Left renal cortex interstitium (tissue), 4 donors: ENCODE measurements around the gene HSD17B2. TPM values are rescaled to one million over a fixed set of nuclear protein-coding genes. Genes with fewer than 3 reads are reported as not detected.

Experiments used
- DNase-seq, 4 donors: peaks; one replicate each; pipeline ENCODE4 v3.0.0-alpha.2; 2013; ENCODE audit warnings: low read depth in 4 of 4, low spot score in 2 of 4, missing footprints in 1 of 4
- polyA plus RNA-seq, 4 donors: library from polyadenylated mRNA; unstranded; fragments of 120-200 nt; gene quantifications; one replicate each; pipeline ENCODE4 v1.2.1, GENCODE V29; 2013; ENCODE audit not compliant: insufficient read length in 4 of 4

Gene HSD17B2
- polyA plus RNA-seq, 4 donors = 12.6 to 34.8 (median 15.8) TPM

DNA sequence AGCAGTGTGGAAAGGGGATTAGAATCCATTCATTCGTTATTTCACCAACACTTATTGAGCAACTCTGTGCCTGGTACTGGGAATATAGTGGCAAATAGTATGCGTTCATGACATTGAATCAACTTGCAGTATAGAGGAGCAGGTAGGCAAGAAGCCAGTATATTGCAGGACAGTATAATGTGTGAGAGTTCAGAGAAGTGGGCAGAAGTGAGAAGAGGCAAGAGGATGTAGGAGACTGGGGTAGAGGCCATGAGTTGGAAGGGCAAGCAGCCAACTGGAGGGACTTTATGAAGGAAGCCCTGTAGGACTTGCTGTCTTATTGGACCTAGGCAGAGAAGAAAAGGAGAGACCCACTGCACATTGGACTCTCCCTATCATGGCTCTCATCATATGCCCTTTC lies 12.3 kb downstream of the HSD17B2 start:
- no peak for DNase-seq

- no peak for DNase-seq
These were observed 12.7 kb downstream of the HSD17B2 start for GRCh38 chr16:82047787-82048186.

DNA sequence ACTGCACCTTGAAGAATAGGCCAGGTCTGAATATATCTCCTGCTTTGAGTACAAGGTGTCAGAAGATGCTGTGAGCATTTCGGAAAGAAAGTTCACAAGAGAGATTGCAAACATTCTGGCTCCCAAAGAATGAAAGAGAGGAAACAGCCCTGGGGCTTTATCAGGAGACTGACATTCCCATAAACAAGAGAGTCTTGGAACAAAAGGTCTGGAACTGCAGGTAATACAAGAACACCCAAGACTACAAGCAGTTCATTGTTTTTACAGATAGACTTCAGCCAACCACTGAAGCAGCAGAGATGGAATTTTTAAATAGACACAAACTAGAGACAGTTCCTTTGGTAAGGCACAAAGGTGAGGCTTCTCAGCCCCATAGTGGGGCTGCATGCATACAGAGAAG lies 14.4 kb downstream of the HSD17B2 start:
- DNase-seq = no peak

DNA sequence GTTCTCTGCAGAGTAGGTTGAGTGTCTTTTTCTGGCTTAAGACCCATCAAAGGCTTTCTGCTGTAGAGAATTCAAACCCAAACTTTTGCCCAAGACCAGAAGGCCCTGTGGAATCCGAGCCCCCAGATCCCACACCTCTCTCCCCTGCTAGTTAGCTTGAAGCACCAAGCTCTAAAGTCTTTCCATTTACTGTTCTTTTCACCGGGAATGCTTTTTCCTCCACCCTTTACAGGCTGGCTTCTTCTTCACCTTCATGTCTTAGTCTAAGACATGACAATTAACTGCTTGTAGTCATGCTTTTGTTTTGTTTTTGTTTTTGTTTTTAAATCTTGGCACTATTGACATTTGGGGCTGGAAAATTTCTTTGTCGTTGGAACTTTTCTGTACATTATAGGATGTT lies 15.5 kb downstream of the HSD17B2 start:
- DNase-seq = no peak

DNA sequence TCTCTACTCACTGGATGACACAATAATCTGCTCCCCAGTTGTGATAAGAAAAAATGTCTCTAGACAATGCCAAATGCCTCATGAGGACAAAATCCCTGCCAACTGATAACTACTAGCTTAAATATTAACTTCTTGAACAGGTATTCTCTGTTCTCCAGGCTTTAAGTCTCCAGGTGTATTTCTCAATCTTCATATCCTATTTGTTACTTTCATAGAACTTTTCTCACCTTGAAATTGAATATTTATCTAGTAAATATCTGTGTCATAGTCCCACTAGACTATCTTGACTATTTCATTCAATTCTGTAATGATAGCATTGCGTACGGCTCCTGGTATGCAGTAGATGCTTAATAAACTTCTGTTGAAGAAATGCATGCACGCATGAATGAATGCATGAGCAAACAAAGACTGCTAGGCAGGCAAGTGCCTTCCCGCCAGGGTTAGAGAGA lies 15.9 kb downstream of the HSD17B2 start:
- DNase-seq = no peak

DNA sequence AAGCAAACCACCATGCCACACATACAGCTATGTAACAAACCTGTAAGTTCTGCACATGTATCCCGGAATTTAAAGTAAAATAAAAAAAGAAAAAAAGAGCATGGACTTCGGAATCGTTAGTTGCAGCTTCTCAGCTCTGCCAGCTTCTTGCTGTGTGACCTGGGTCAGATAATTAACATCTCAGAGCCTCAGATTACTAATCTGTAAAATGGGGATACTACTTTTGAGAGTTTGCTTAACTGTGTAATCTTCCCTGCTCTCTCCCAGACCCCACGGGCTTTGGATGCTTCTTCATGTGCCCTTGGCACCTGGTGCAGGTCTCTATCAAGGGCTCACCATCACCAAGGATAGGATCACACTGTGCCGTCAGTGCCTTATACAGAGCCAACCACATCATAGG lies 16.6 kb downstream of the HSD17B2 start:
- DNase-seq = no peak

DNA sequence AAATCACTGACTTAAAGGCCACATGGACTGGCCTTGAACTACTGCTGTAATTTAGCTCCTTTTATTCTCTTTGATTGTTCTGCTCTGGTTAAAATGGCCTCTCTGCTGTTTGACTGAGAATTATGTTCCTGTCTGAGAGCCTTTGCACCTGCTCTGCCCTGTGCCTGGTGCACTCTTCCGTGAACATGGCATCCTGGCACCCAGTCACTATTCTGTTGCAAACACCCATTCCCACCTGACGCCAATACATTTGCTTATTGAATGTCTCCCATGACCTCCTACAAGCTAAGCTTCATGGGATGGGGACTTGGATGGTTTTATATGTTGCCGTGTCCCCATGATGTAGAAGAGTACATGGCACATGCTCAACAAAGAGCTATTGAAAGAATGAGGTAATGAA lies 20.1 kb downstream of the HSD17B2 start:
- DNase-seq = no peak

GRCh38 chr16:82055728-82056549 lies 20.9 kb downstream of the HSD17B2 start:
- DNase-seq = no peak

DNA sequence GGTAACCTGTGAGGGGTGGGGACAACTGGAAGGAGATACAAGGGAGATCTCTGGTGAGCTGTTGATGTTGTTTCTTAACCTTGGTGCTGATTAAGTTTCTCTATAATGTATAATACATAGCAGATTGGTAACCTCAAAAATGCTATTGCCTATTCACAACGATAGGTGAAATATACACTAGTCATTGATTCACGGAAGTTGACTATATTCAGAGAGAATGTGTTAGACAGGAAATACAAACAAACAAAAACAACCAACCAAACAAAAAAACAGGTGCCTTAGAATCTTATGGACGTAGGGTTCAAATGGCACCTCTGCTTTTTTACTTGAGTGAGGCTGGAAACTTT lies 21.5 kb downstream of the HSD17B2 start:
- DNase-seq = no peak

DNA sequence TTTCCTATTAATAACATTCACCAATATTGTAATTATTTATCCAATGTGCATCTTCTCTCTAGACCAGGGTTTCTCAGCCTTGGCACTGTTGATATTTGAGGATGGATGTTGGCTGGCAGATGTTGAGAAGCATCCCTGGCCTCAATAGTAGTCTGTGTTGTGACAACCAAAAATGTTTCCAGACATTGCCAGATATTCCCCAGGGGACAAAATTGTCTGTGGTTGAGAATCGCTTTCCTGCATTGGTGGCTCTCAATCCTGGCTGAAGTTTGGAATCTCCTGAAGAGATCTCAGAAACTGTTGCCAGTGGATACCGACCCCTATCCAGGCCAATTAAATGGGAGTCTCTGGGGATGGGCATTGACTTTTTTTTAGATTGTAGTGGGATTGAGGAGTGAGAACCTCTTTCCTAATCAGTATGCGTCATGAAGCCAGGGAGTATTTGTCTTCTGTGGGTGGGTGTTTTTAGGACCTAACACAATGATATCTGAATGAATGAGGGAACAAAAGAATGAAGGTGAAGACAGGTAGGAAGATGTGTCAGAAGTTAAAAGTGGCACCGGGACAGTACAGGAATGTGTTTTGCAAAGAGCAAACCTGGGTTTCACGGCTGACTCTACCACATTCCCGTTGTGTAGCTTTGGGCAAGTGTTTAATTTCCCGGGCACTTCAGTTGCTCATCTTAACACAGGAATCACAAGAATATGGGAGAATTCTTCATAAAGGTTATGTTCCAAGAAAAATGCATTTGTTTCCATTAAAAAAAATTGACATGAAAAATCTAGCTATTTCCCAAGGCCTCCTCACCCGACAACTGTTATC lies 24.3 kb downstream of the HSD17B2 start:
- DNase-seq = no peak

GRCh38 chr16:82059983-82060421 lies 24.9 kb downstream of the HSD17B2 start:
- no peak for DNase-seq

DNA sequence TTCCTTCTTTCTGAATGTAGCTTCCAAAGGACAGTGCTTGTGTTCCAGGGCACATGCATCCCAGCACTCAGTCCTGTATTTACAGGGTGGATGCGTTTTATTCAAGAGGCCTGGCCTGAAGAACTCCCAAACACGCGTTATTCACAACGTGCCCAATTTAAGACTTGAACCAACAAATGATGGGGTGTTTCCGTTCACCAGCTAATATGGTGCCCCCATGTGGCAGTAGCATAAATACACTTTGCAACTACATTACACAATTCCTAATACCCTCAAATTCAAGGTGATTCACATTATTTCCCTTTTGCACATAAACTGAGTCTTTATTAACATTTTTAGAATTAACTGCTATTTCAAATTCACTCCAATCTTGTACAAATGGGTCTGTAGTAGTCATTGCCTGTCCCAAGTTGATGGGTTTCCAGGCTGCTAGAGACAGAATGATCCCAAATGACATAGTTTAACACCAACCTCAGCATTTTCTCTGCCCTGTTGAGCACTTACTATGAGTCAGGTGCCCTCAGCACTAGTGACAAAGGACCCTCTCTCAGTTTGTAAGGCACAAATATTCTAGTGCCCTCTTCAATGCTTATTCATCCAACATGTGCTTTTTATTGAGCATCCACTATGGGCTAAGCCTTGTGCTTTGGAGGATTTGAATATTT lies 26.9 kb downstream of the HSD17B2 start:
- DNase-seq = no peak

GRCh38 chr16:82062645-82063058 lies 27.6 kb downstream of the HSD17B2 start:
- DNase-seq = no peak

GRCh38 chr16:82063456-82064082 lies 28.5 kb downstream of the HSD17B2 start:
- DNase-seq = no peak

- DNase-seq = no peak
These were observed 32.2 kb downstream of the HSD17B2 start for GRCh38 chr16:82067042-82067803.

DNA sequence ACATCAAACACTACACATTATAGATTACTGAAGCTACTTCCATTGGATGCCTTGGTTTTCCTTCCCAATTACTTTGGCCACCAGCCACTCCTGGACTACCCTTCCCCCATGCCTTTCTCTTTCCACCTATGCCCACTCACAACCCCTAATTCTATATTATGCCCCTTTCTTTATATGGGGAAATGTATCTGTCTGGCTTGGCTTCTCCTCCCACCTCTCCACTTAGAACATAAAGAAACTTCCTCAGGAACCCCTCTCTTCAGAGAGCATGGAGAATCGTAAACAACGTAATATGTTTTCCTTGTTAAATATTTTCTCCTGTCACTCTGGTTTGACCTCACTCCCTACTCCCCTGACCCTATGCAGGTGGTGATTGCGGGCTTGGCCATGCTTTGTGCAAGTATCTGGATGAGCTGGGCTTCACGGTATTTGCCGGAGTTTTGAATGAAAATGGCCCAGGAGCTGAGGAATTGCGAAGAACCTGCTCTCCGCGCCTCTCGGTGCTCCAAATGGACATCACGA lies 32.8 kb downstream of the HSD17B2 start:
- no peak for DNase-seq

GRCh38 chr16:82070656-82071369 lies 35.8 kb downstream of the HSD17B2 start:
- DNase-seq = no peak

DNA sequence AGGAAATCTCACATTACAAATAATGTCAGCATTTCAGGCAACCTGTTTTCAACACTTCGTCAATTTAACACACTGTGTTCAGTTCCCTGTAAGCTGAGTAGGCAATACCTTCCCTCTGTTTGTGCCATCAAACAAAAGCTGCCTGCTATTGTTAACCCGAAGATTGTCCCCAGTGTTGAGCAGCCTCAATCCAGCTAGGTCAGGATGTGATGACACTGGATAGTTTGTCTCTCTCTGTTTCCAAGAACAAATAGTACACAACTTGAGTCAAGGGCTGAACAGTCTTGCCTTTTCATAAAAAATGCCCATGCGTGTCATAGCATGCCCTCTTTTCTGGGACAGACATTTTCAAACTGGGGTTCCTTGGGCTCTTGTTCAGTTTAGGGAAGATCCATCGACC lies 36.4 kb downstream of the HSD17B2 start:
- DNase-seq = no peak

- DNase-seq = no peak
These were observed 37.3 kb downstream of the HSD17B2 start for GRCh38 chr16:82072313-82072712.
